ENCODE data around the gene SDK1.

DNA sequence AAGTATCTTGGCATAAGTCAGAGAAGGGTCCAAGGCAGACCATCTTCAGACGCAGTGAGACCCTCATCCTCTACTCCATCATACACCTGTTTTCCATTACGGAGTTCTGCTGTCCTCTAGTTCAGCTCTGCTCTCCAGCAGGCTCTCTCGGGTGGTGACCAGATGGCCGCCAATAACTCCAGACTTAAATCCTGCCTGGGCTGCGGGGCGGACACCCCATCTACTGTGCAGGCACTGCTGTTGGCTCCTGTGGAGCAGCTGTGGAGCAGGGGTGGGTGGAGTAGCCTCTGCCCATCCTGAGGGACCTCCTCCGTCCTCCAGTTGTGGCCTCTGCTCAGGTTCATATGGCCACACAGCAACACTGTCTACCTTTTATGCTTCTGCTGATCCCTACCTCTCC, 608.1 kb downstream of the SDK1 start:
- TF ChIP-seq, protein P1, sequence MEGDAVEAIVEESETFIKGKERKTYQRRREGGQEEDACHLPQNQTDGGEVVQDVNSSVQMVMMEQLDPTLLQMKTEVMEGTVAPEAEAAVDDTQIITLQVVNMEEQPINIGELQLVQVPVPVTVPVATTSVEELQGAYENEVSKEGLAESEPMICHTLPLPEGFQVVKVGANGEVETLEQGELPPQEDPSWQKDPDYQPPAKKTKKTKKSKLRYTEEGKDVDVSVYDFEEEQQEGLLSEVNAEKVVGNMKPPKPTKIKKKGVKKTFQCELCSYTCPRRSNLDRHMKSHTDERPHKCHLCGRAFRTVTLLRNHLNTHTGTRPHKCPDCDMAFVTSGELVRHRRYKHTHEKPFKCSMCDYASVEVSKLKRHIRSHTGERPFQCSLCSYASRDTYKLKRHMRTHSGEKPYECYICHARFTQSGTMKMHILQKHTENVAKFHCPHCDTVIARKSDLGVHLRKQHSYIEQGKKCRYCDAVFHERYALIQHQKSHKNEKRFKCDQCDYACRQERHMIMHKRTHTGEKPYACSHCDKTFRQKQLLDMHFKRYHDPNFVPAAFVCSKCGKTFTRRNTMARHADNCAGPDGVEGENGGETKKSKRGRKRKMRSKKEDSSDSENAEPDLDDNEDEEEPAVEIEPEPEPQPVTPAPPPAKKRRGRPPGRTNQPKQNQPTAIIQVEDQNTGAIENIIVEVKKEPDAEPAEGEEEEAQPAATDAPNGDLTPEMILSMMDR (conservative IDR thresholded peaks at IDR 0.05) = no peak
- no peak for TF ChIP-seq ZFX (IDR thresholded peaks at IDR 0.05)
